Measurements from ENCODE around the gene TSPEAR.

DNA sequence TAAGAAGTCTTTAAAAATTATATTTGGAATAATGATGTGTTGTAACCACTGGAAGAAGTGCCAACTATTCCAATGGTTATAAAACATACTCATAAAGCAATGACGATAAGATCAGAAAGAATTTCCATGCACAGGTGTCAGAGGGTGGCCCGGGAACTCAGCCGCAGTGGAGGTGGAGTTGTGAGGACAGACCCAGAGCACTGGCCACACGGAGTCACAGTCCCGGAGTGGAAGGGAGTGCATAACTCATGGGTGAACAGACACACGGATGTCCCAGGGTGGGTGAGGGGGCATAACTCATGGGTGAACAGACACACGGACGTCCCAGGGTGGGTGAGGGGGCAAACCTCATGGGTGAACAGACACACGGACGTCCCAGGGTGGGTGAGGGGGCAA is 135.3 kb downstream of the TSPEAR start:
- TF ChIP-seq, protein P1, sequence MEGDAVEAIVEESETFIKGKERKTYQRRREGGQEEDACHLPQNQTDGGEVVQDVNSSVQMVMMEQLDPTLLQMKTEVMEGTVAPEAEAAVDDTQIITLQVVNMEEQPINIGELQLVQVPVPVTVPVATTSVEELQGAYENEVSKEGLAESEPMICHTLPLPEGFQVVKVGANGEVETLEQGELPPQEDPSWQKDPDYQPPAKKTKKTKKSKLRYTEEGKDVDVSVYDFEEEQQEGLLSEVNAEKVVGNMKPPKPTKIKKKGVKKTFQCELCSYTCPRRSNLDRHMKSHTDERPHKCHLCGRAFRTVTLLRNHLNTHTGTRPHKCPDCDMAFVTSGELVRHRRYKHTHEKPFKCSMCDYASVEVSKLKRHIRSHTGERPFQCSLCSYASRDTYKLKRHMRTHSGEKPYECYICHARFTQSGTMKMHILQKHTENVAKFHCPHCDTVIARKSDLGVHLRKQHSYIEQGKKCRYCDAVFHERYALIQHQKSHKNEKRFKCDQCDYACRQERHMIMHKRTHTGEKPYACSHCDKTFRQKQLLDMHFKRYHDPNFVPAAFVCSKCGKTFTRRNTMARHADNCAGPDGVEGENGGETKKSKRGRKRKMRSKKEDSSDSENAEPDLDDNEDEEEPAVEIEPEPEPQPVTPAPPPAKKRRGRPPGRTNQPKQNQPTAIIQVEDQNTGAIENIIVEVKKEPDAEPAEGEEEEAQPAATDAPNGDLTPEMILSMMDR (conservative IDR thresholded peaks at IDR 0.05; ENCODE audit: low read length) = no peak
- TF ChIP-seq EZH2phosphoT487 (IDR thresholded peaks at IDR 0.05; ENCODE audit: borderline replicate concordance, low read depth, low read length) = no peak

All from OCI-LY7 (cell line).